ENCODE data around the gene LETMD1.

Gene LETMD1

GRCh38 chr12:51048661-51049251, 629 bp downstream of the LETMD1 start:
- peak overlapping the region; percentile 97 to 99 for H3K4me3 Mint-ChIP-seq
- no peaks in the 10 kb centered on the region for H3K9me3 Mint-ChIP-seq
- peaks cover 18 to 35% of the 10 kb centered on the region in 2 donors for H3K4me1 Mint-ChIP-seq
- peaks cover 13% of the 10 kb centered on the region in 2 donors for H3K36me3 Mint-ChIP-seq
- peak overlapping the region; percentile 97 for H3K27ac Mint-ChIP-seq
- ATAC-seq (replicated peaks) (no peak), DNase-seq (no peak)
- no peaks in the 10 kb centered on the region for H3K27me3 Mint-ChIP-seq

DNA sequence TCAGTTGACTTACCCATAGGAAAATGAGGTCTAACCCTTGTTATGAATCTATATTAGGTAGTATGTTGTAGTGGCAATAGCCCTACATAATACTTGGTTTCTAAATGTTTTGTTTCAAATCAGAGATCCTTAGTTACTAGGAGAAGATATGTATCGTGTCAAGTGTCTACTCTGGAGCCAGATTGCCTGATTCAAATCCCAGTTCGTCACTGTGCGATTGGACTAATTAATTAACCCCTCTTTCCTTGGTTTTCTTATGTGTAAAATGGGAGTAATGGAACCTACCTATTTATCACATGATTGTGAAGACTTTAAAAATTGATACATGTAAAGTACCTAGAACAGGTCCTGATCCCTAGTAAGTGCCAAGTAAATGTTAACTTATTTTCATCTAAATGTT, 1.4 kb downstream of the LETMD1 start:
- Mint-ChIP-seq H3K27ac (no peak overlapping the region), H3K4me3 (peak overlapping the region; percentile 97 to 99), H3K27me3 (no peaks in the 10 kb centered on the region)

GRCh38 chr12:51051787-51052186, 3.7 kb downstream of the LETMD1 start:
- H3K27ac Mint-ChIP-seq = no peak overlapping the region
- DNase-seq (no peak), ATAC-seq (replicated peaks) (no peak)
- H3K4me3 Mint-ChIP-seq = no peak overlapping the region
- peaks cover 16 to 34% of the 10 kb centered on the region in 2 donors for H3K4me1 Mint-ChIP-seq
- no peaks in the 10 kb centered on the region for H3K9me3 Mint-ChIP-seq
- no peaks in the 10 kb centered on the region for H3K27me3 Mint-ChIP-seq
- H3K36me3 Mint-ChIP-seq = peaks cover 18 to 25% of the 10 kb centered on the region in 2 donors

More for the DNA sequence above, 1.4 kb downstream of the LETMD1 start:
- H3K4me1 Mint-ChIP-seq = peaks cover 18 to 35% of the 10 kb centered on the region in 2 donors
- peaks cover 13 to 17% of the 10 kb centered on the region in 2 donors for H3K36me3 Mint-ChIP-seq
- no peaks in the 10 kb centered on the region for H3K9me3 Mint-ChIP-seq
- ATAC-seq (replicated peaks) = no peak
- no peak for DNase-seq

DNA sequence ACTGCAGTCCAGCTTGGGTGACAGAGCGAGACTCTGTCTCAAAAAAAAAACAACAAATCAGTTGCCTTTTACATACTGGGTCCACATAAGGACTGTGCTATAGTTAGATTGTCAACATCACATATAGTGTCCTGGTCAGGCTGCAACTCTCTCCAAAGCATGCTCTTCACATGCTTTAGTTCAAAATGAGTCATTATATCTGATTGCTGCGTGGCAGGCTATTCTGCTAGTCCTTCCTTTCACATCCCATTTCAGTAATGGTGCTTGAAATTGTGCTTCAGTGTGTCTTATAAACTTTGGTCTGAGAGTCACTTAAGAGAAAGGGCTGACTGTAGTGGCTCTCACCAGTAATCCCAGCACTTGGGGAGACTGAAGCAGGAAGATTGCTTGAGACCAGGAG, 6.9 kb downstream of the LETMD1 start:
- Mint-ChIP-seq H3K9me3 (no peaks in the 10 kb centered on the region), H3K27me3 (no peaks in the 10 kb centered on the region), H3K4me1 (peaks cover 4 to 6% of the 10 kb centered on the region in 2 donors), H3K4me3 (no peak overlapping the region), H3K36me3 (peaks cover 30 to 40% of the 10 kb centered on the region in 2 donors), H3K27ac (no peak overlapping the region)
- ATAC-seq (replicated peaks) (no peak), DNase-seq (no peak)

DNA sequence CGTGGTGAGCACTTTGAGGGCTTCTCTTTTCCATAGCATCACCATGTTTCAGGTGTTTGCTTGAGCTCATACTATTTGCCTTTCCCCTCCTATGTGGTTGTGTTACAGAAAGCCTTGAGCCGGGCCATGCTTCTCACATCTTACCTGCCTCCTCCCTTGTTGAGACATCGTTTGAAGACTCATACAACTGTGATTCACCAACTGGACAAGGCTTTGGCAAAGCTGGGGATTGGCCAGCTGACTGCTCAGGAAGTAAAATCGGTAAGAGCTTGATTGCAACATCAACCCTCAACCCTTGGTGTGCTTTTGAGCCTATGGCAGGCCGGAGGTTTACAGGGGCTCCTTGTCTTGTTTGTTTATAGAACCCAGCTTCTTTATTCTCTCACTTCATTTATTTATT, 8.1 kb downstream of the LETMD1 start:
- H3K27ac Mint-ChIP-seq = no peak overlapping the region
- peaks cover 35 to 45% of the 10 kb centered on the region in 2 donors for H3K36me3 Mint-ChIP-seq

DNA sequence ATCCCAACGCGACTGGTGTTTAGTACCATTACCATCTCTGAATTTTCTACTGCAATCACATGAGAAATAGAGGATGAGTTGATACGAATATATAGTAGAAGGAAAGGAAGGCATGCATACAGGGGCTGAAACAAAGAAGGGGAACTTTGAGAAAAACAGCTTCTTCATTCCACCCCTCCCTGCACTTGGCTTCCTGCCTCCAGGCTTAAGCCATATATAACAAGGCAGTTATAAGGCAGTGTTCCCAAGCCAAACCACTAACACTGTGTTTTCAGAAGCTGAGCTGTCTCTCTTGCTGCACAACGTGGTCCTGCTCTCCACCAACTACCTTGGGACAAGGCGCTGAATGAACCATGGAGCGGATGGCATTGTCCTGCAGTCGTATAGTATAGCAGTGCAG, 11.0 kb downstream of the LETMD1 start:
- H3K36me3 Mint-ChIP-seq = peaks cover 24 to 43% of the 10 kb centered on the region in 2 donors
- H3K27me3 Mint-ChIP-seq = no peaks in the 10 kb centered on the region
- H3K4me3 Mint-ChIP-seq = no peak overlapping the region

More for the DNA sequence above, 8.1 kb downstream of the LETMD1 start:
- no peak for ATAC-seq (replicated peaks)
- DNase-seq = no peak
- H3K4me1 Mint-ChIP-seq = peaks cover 4 to 6% of the 10 kb centered on the region in 2 donors
- no peaks in the 10 kb centered on the region for H3K27me3 Mint-ChIP-seq
- no peaks in the 10 kb centered on the region for H3K9me3 Mint-ChIP-seq
- H3K4me3 Mint-ChIP-seq = no peak overlapping the region

GRCh38 chr12:51062631-51063397, 14.7 kb downstream of the LETMD1 start:
- Mint-ChIP-seq H3K36me3 (peaks cover 28 to 34% of the 10 kb centered on the region in 2 donors), H3K4me3 (no peak overlapping the region), H3K4me1 (no peaks in the 10 kb centered on the region), H3K9me3 (no peaks in the 10 kb centered on the region), H3K27me3 (no peaks in the 10 kb centered on the region), H3K27ac (no peak overlapping the region)
- no peak for DNase-seq
- no peak for ATAC-seq (replicated peaks)

More for the DNA sequence above, 11.0 kb downstream of the LETMD1 start:
- H3K9me3 Mint-ChIP-seq = no peaks in the 10 kb centered on the region
- peak overlapping the region; percentile 37 for H3K27ac Mint-ChIP-seq
- DNase-seq = no peak
- no peak for ATAC-seq (replicated peaks)
- no peaks in the 10 kb centered on the region for H3K4me1 Mint-ChIP-seq

DNA sequence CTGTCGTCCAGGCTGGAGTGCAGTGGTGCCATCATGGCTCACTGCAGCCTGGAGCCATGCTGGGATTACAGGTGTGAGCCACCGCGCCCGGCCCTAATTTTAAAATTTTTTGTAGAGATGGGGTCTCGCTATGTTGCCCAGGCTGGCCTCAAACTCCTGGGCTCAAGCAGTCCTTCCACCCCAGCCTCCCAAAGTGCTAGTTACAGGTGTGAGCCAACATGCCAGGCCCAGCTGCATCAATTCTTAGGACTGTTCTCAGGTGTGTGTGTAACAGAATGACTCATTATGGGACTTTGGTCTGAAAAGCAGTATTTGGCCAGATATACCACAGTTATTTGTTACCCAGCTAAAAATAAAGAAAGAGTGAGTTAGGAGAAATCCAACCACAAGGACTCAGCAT, 17.4 kb downstream of the LETMD1 start:
- Mint-ChIP-seq H3K27ac (no peak overlapping the region), H3K27me3 (no peaks in the 10 kb centered on the region), H3K36me3 (peaks cover 17 to 27% of the 10 kb centered on the region in 2 donors), H3K4me1 (no peaks in the 10 kb centered on the region), H3K4me3 (no peak overlapping the region), H3K9me3 (no peaks in the 10 kb centered on the region)
- DNase-seq = no peak
- no peak for ATAC-seq (replicated peaks)

DNA sequence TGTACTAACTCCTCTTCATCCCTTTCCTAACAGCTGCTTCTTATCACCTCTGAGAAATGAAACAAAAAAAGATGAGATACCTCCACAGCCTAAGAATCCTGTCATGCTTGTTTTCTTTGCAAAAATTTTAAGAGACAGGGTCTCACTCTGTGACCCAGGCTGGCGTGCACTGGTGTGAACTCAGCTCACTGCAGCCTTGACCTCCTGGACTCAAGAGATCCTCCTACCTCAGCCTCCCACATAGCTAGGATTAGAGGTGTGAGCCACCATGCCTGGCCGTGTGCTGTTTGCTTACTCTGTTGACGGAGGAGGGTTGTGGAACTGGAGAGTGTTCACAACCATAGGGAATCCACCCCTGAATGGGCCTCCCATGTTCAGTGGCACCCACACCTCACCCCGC, 19.1 kb downstream of the LETMD1 start:
- H3K4me3 Mint-ChIP-seq = no peak overlapping the region
- no peak for DNase-seq
- no peak overlapping the region for H3K27ac Mint-ChIP-seq
- H3K36me3 Mint-ChIP-seq = peaks cover 28 to 40% of the 10 kb centered on the region in 2 donors
- H3K27me3 Mint-ChIP-seq = no peaks in the 10 kb centered on the region
- no peaks in the 10 kb centered on the region for H3K9me3 Mint-ChIP-seq
- H3K4me1 Mint-ChIP-seq = no peaks in the 10 kb centered on the region
- no peak for ATAC-seq (replicated peaks)

- no peak for DNase-seq
- H3K4me1 Mint-ChIP-seq = no peaks in the 10 kb centered on the region
- no peaks in the 10 kb centered on the region for H3K27me3 Mint-ChIP-seq
- no peak overlapping the region for H3K4me3 Mint-ChIP-seq
- ATAC-seq (replicated peaks) = no peak
- no peak overlapping the region for H3K27ac Mint-ChIP-seq
- peaks cover 29 to 36% of the 10 kb centered on the region in 2 donors for H3K36me3 Mint-ChIP-seq
- H3K9me3 Mint-ChIP-seq = no peaks in the 10 kb centered on the region
Observed at GRCh38 chr12:51067771-51068170, 19.6 kb downstream of the LETMD1 start.

DNA sequence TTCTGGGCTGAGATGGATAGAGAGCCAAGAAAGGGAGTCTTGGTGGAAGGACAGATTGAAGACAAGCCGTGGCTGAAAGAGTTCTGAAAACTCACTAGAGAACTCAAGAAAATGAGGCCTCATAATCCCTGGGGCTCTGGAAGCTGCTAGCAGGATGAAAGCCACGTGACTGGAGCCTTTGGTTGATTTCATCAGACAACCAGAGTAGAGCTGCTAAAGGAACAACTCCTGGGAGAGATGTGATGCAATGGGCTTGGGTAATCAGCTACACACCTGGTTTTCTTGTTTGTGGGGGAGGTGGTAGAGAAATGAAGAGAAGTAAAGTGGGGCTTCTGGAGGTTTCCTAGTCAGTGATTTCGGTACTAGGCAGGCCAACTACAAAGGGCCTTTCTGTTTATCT, 21.9 kb downstream of the LETMD1 start:
- DNase-seq = no peak
- H3K36me3 Mint-ChIP-seq = peaks cover 35 to 41% of the 10 kb centered on the region in 2 donors
- ATAC-seq (replicated peaks) = no peak
- no peak overlapping the region for H3K27ac Mint-ChIP-seq
- no peaks in the 10 kb centered on the region for H3K4me1 Mint-ChIP-seq
- H3K9me3 Mint-ChIP-seq = no peaks in the 10 kb centered on the region
- H3K27me3 Mint-ChIP-seq = no peaks in the 10 kb centered on the region
- H3K4me3 Mint-ChIP-seq = no peak overlapping the region

- Mint-ChIP-seq H3K36me3 (peaks cover 35 to 46% of the 10 kb centered on the region in 2 donors), H3K9me3 (no peaks in the 10 kb centered on the region), H3K4me1 (peaks cover 0 to 2% of the 10 kb centered on the region in 2 donors), H3K27ac (no peak overlapping the region), H3K27me3 (no peaks in the 10 kb centered on the region), H3K4me3 (no peak overlapping the region)
- ATAC-seq (replicated peaks) (no peak), DNase-seq (no peak)
Observed at GRCh38 chr12:51071663-51072062, 23.5 kb downstream of the LETMD1 start.

DNA sequence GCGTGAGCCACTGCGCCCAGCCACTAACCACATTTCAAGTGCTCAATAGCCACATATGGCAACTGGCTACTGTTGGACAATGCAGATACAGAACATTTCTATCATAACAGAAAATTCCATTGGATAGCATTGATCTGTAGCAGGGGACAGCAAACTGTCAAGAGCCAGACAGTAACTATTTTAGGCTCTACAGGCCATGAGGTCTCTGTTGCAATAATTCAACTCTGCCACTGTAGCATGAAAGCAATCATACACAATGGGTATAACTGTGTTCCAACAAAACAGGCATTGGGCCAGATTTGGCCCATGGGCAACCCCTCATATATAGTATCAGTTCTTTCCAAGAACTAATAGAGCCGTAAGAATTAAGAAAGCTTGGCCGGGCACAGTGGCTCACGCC, 27.3 kb downstream of the LETMD1 start:
- peaks cover 25 to 41% of the 10 kb centered on the region in 2 donors for H3K36me3 Mint-ChIP-seq
- ATAC-seq (replicated peaks) (no peak), DNase-seq (no peak)
- H3K27me3 Mint-ChIP-seq = no peaks in the 10 kb centered on the region
- H3K4me1 Mint-ChIP-seq = peaks cover 0 to 2% of the 10 kb centered on the region in 2 donors
- H3K9me3 Mint-ChIP-seq = no peaks in the 10 kb centered on the region
- no peak overlapping the region for H3K4me3 Mint-ChIP-seq
- H3K27ac Mint-ChIP-seq = no peak overlapping the region

DNA sequence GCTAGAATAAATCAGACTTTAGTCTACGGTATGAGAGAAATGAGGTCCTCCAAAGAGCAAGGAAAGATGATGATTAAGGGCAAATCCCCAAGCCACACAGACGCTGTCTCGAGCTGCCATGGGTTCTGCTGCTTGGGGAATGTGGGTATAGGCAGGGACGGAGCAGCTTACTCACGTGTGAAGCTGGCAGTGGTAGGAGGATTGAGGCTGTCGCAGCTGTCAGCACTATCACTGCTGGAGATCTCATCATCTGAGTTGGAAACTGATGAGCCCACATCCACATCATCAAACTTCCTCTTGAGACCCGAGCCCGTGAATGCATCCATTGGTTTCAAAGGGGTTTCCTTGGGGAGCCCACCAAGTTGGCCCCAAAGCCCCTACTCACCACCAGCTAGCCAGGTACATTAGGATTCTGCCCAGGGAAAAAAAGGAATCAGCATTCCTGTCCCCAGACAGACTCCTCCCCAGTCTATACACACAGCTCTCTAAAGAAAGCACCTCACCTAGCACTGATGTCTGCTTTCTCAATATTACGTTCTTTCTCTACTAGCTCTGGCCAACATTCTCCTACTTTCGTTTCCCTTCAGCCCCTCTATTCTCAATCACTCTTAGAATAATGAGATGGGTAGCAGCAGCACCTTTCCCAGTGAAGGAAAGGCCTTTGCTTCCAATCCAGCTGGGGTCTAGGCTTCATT, 28.3 kb downstream of the LETMD1 start:
- no peak for DNase-seq
- Mint-ChIP-seq H3K27ac (no peak overlapping the region), H3K9me3 (no peaks in the 10 kb centered on the region), H3K36me3 (peaks cover 17 to 37% of the 10 kb centered on the region in 2 donors), H3K4me1 (peaks cover 2% of the 10 kb centered on the region in 2 donors), H3K27me3 (no peaks in the 10 kb centered on the region), H3K4me3 (no peak overlapping the region)
- ATAC-seq (replicated peaks) = no peak

Measured in stimulated activated naive B cell treated with anti-CD40 and anti-IgM and Interleukin-4, amounts not matched to agents 10 μg/mL and 1 μg/mL and 100 μg/mL, for 72 hours (primary cell).